Activated T-cell treated with anti-CD3 and anti-CD28 coated beads, Interleukin-2, amount 50 U/mL, for 24 hours (primary cell): Measurements from ENCODE around the gene GIMD1.
"Not testable (repeated sequence)": the region's sequence is repeated elsewhere in the genome, so short reads cannot be mapped to it uniquely, and the experiment has no call there.

Experiments used
- DNase-seq: peaks from one replicate; pipeline ENCODE4 v3.0.0-alpha.2; 2020
- H3K27ac Mint-ChIP-seq: 2 replicates; pipeline ENCODE4 v1.8.0; 2020; ENCODE audit warnings: mild to moderate bottlenecking, mixed read lengths
- H3K27me3 Mint-ChIP-seq: 2 replicates; pipeline ENCODE4 v1.8.0; 2020; ENCODE audit warnings: mixed read lengths
- H3K36me3 Mint-ChIP-seq: 2 replicates; pipeline ENCODE4 v1.8.0; 2020; ENCODE audit warnings: low read depth, mixed read lengths
- H3K4me1 Mint-ChIP-seq: 2 replicates; pipeline ENCODE4 v1.8.0; 2020; ENCODE audit warnings: low read depth, mixed read lengths
- H3K4me3 Mint-ChIP-seq: 2 replicates; pipeline ENCODE4 v1.8.0; 2020; ENCODE audit warnings: mild to moderate bottlenecking, moderate library complexity, mixed read lengths
- H3K9me3 Mint-ChIP-seq: 2 replicates; pipeline ENCODE4 v1.8.0; 2020; ENCODE audit warnings: mixed read lengths

The GIMD1 gene

DNA sequence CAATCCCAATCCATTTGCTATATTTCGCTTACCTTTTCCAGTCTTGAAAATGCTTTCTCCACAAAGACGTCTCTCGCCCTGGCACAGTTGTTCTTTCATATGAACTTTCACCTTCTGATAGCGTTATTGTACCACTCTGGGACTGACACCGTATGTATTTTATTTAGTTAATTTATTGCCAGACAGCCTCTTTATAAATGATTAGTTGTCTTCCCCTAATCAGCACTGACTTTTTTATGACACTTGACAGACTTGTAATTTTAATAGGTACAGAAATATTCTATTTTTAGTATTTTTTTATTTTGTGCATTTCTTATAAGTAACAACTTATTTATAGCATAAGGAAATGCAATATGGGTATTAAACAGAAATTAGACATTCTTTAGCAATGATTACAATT, at the start of gene GIMD1:
GIMD1 (minus strand) TSS at position 101 of the 400 bp plus-strand sequence. CDS start 1,343 bp downstream, outside the sequence.
- Mint-ChIP-seq H3K27ac (no peak within 1 kb of the TSS), H3K4me1 (no peaks in the 10 kb centered on the region), H3K4me3 (no peak within 1 kb of the TSS), H3K27me3 (peaks cover 24% of the 10 kb centered on the region), H3K36me3 (no peaks in the 10 kb centered on the region), H3K9me3 (no peaks in the 10 kb centered on the region)
- DNase-seq: no peak

DNA sequence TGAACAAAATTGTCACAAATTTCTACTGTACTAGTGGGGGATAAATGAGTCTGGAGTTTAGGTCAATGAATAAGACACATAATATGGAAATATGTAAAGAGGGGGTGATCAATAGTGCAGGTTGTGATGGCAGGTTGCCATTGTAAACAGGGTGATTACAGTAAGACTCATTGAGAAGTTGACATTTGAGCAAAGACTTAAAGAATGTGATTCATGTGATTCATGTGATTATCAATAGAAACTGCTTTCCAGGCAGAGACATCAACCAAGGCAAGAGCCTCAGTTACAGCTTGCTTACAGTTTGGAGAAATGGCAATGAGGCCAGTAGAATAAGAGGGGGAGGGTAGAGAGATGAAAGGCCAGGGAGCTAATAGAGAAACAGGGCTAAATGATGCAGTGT, 45.8 kb upstream of the GIMD1 start:
- Mint-ChIP-seq H3K9me3 (no peaks in the 10 kb centered on the region), H3K4me3 (no peak overlapping the region), H3K36me3 (no peaks in the 10 kb centered on the region), H3K27me3 (peaks cover 4% of the 10 kb centered on the region), H3K4me1 (no peaks in the 10 kb centered on the region), H3K27ac (no peak overlapping the region)
- no peak for DNase-seq

DNA sequence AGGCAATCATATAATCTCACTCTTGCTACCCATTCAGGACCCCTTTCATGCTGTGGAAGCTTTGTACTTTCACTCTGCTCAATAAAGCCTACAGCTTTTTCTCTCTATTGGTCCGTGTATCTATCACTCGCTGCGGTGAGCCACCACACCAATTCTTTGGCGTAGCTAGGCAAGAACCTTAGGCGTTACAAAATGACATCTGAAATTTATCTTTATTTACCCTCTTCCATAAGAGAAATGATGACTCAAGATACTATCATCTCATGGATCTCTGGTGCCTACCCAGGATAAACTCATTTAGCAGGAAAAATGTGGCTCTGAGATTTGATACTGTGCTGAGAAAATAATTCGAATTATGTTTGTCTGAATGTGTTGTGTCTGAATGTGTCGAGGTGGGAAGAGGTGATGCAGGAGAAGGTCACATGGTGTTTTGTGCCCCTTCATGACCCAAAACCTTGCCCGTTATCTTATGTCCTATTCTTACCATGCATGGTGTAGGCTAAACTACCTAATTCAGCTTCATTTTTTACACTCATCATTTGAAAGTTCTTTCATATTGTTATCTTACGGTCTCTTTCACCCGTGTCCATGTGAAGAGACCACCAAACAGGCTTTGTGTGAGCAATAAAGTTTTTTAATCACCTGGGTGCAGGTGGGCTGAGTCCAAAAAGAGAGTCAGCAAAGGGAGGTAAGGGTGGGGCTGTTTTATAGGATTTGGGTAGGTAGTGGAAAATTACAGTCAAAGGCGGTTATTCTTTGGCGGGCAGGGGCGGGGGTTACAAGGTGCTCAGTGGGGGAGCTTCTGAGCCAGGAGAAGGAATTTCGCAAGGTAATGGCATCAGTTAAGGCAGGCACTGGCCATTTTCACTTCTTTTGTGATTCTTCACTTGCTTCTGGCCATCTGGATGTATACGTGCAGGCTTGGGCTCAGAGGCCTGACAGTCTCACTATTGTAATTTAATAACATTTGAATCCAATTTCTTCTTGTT, 41.6 kb upstream of the GIMD1 start:
- H3K27me3 Mint-ChIP-seq: no peaks in the 10 kb centered on the region
- H3K4me1 Mint-ChIP-seq: no peaks in the 10 kb centered on the region
- no peak overlapping the region for H3K27ac Mint-ChIP-seq
- no peak overlapping the region for H3K4me3 Mint-ChIP-seq
- H3K9me3 Mint-ChIP-seq: peaks cover 4% of the 10 kb centered on the region
- DNase-seq: no peak
- no peaks in the 10 kb centered on the region for H3K36me3 Mint-ChIP-seq

DNA sequence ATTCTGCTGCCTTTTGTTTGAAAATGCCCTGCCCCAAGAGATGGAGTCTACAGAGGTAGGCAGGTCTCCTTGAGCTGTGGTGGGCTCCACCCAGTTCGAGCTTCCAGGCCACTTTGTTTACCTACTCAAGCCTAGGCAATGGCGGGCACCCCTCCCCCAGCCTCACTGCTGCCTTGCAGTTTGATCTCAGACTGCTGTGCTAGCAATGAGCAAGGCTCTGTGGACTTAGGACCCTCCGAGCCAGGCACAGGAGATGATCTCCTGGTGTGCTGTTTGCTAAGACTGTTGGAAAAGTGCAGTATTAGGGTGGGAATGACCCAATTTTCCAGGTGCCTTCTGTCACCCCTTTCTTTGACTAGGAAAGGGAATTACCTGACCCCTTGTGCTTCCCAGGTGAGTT, 39.4 kb upstream of the GIMD1 start:
- H3K4me1 Mint-ChIP-seq, H3K27me3 Mint-ChIP-seq, H3K27ac Mint-ChIP-seq, DNase-seq, H3K4me3 Mint-ChIP-seq, H3K9me3 Mint-ChIP-seq, H3K36me3 Mint-ChIP-seq: not testable (repeated sequence)

DNA sequence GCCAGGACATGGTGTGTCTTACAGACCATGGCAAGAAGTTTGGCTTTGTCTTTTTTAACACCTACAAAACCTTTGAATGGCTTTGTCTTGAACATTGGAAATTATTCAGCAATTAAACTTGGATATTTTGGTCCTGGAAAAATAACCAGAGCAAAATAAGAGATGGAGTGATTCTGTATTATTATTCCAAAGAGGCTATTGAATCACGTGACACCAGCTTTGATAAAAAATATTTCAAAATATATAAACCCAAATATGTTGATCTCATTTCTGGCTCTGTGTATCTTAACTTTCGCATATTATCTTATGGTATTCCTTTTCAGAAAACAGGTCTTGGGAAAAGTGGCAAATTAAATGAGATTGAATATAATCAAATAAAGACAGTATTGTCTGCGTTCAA, 32.6 kb upstream of the GIMD1 start:
- no peak overlapping the region for H3K4me3 Mint-ChIP-seq
- no peaks in the 10 kb centered on the region for H3K4me1 Mint-ChIP-seq
- no peaks in the 10 kb centered on the region for H3K36me3 Mint-ChIP-seq
- no peak overlapping the region for H3K27ac Mint-ChIP-seq
- H3K27me3 Mint-ChIP-seq: no peaks in the 10 kb centered on the region
- H3K9me3 Mint-ChIP-seq: peaks cover 12% of the 10 kb centered on the region
- no peak for DNase-seq

DNA sequence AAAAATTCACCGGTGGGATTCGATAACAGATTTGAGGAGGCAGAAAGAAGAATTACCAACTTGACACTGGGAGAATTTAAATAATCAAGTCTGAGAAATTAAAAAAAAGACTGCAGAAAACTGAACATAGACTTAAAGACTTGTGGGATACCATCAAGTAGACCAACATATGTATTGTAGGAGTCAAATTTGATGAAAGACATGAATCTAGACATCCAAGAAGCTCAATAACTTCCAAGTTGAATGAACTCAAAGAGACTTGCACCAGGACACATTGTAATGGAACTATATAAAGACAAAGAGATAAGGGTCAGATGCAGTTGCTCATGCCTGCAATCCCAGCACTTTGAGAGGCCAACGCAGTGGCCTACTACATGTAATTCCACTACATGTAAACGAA, 30.3 kb upstream of the GIMD1 start:
- not testable (repeated sequence) for H3K27ac Mint-ChIP-seq, H3K4me1 Mint-ChIP-seq, H3K4me3 Mint-ChIP-seq, H3K27me3 Mint-ChIP-seq, H3K36me3 Mint-ChIP-seq, DNase-seq
- H3K9me3 Mint-ChIP-seq: peaks cover 25% of the 10 kb centered on the region

DNA sequence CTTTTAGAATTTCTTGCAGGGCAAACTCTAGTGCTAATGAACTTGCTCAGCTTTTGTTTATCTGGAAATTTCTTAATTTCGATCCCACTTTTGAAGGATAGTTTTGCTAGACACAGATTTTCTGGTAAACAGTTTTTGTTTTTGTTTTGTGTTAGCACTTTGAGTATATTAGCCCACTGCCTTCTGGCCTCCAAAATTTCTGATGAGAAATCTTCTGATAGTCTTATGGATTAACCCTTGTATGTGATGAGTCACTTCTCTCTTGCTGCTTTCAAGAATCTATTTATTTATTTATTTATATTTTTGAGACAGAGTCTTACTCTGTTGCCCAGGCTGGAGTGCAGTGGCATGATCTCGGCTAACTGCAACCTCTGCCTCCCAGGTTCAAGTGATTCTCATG, 27.0 kb upstream of the GIMD1 start:
- Mint-ChIP-seq H3K4me1 (no peaks in the 10 kb centered on the region), H3K36me3 (no peaks in the 10 kb centered on the region), H3K9me3 (peaks cover 24% of the 10 kb centered on the region), H3K27ac (no peak overlapping the region), H3K4me3 (no peak overlapping the region), H3K27me3 (peaks cover 4% of the 10 kb centered on the region)
- DNase-seq: no peak

DNA sequence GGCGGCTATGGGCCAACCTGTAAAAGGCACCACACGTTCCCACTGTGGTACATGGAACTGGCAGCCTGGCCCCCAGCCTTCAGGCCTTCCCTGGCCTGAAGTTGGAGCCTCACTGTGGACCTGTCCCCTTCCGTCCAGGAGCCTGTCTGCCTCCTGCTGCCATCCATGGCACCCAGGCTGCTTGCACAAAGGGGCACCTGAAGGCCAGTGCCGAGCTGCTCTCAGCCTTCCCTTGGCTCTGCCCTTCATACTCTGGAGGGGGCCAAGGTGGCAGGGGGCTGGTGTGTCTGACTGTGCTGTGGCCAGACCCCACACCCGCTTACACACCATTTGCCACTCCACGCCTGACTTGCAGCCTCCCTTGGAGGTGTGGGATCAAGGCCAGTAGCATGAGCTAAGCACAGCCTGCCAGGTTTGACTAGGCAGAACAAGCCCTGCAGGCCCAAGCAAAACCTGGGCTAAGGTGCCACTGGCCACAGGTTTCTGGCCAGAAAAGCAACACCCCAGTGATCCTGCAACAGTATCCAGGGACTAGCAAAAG, 17.3 kb upstream of the GIMD1 start:
- Mint-ChIP-seq H3K27me3 (peaks cover 3% of the 10 kb centered on the region), H3K4me1 (no peaks in the 10 kb centered on the region), H3K27ac (no peak overlapping the region), H3K9me3 (no peaks in the 10 kb centered on the region), H3K36me3 (no peaks in the 10 kb centered on the region), H3K4me3 (no peak overlapping the region)
- no peak for DNase-seq

DNA sequence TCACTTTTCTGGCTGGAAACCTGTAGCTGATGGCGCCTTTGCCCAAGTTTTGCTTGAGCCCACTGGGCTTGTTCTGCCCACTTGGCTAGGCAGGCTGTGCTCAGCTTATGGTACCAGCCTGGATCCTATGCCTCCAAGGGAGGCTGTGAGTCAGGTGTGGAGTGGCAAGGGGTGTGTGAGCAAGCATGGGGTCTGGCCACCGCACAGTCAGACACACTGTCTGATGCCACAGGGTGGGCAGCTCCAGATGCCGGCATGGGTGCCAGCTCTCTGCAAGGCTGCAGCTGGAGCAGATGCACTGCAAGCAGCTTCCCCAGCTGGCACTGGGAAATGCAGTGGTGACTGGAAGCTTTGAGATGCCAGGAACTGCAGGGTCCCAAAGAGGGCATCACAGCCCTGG, 16.3 kb upstream of the GIMD1 start:
- H3K27me3 Mint-ChIP-seq: peaks cover 3% of the 10 kb centered on the region
- H3K4me3 Mint-ChIP-seq: no peak overlapping the region
- H3K36me3 Mint-ChIP-seq: no peaks in the 10 kb centered on the region
- no peak for DNase-seq
- no peaks in the 10 kb centered on the region for H3K9me3 Mint-ChIP-seq
- no peak overlapping the region for H3K27ac Mint-ChIP-seq
- no peaks in the 10 kb centered on the region for H3K4me1 Mint-ChIP-seq

DNA sequence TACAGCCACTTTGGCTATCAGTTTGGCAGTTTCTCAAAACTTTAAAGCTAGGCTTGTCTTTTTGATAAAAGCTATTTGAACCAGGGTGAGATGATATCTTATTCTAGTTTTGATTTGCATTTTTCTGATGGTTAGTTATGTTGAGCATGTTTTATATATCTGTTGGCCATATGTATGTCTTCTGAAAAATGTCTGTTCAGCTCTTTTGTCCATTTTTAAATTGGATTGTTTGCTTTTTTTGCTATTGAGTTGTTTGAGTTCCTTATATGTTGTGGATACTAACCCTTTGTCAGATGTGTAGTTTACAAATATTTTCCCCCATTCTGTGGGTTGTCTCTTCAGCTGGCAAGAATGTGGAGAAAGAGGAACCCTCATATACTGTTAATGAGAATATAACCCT, 11.6 kb upstream of the GIMD1 start:
- Mint-ChIP-seq H3K4me1 (no peaks in the 10 kb centered on the region), H3K4me3 (no peak overlapping the region), H3K9me3 (no peaks in the 10 kb centered on the region), H3K36me3 (no peaks in the 10 kb centered on the region), H3K27ac (no peak overlapping the region), H3K27me3 (peaks cover 5% of the 10 kb centered on the region)
- no peak for DNase-seq

DNA sequence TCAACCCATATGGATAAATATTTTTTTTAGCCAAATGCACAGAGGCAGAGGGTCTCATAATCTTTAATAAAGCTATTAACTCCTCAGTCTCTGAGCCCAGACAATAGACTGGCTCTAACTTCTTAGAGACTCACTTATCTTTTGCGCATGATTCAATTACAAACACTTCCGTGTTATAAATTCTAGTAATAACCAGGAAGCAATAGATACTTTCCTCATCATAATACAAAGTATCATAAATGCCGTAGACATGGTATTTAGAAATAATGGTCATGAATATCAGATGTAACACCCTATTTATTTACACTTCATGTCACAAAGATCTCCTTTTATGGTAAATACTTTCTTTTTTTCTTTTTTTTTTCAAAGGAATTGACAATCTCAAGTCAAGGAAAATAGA, 4.4 kb upstream of the GIMD1 start:
- no peaks in the 10 kb centered on the region for H3K4me1 Mint-ChIP-seq
- no peak for DNase-seq
- no peaks in the 10 kb centered on the region for H3K9me3 Mint-ChIP-seq
- H3K4me3 Mint-ChIP-seq: no peak overlapping the region
- H3K27me3 Mint-ChIP-seq: peaks cover 23% of the 10 kb centered on the region
- H3K36me3 Mint-ChIP-seq: no peaks in the 10 kb centered on the region
- no peak overlapping the region for H3K27ac Mint-ChIP-seq

DNA sequence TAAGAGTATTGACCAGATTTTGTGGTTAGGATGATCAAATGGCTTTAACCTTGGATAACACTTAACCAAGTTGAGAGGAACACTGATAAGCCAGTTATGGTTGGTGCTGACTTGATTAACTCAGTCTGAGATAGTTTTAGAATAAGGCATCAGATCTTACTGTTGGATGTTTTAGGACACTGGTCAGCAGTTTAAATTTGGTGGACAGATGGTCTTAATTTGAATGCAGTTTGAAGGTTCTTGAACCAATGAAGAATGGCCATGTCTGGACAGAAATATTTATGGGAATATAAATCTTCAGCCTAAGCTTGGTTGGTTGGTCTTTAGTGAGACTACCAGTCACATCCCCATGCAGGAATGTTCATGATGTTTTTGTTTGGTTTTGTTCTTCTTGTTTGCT, 2.6 kb upstream of the GIMD1 start:
- no peaks in the 10 kb centered on the region for H3K9me3 Mint-ChIP-seq
- H3K4me3 Mint-ChIP-seq: no peak overlapping the region
- H3K27me3 Mint-ChIP-seq: peaks cover 31% of the 10 kb centered on the region
- no peaks in the 10 kb centered on the region for H3K4me1 Mint-ChIP-seq
- H3K27ac Mint-ChIP-seq: no peak overlapping the region
- H3K36me3 Mint-ChIP-seq: no peaks in the 10 kb centered on the region
- DNase-seq: no peak

DNA sequence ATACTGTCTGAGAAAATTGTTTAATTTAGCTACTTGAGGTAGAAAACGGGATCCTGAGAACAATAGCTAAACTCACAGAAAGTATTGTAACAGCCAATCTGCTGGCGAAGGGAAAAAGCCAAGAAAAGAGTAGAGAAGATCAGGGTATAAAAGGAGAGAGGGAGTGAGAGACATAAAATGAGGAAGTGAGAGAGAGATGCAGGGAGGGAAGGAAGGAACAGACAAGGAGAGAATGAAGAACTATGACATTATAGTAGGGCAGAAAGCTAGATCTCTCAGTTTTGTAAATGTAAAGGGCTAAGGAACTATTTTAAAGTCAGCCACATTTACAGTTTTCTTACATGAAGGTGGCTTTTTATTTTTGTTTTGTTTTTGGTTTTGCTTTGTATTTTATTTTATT, 1.6 kb upstream of the GIMD1 start:
- no peak for DNase-seq
- Mint-ChIP-seq H3K36me3 (no peaks in the 10 kb centered on the region), H3K4me1 (no peaks in the 10 kb centered on the region), H3K4me3 (no peak overlapping the region), H3K27me3 (peaks cover 28% of the 10 kb centered on the region), H3K9me3 (no peaks in the 10 kb centered on the region), H3K27ac (no peak overlapping the region)

DNA sequence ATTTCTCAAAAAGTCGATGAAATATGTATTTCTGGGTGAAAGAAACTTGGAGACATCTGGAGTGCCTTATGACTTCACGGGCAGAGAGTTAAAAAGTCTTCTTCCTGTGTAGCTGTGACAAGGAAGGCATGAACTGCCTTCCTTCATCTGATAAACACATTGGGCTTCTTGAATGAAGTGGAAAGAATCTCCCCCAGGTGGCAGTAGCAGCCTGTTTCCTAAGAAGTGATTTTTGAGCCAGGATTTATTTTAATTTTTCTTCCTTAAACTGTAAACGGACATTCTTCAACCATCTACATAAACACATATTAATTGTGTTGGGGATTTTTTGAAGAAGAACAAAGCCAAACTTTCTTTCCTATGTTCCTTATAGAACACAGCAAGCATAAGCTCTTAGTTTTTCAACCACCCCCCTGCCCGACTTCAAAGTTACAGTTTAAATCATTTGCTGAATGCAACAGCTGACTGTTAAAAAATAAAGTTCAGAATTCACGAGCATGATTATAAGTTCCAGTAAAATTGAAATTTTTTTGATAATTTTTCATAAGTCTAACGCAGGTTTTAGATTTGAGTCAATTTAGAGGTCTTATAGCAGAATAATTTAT, 980 bp upstream of the GIMD1 start:
- Mint-ChIP-seq H3K36me3 (no peaks in the 10 kb centered on the region), H3K4me3 (no peak overlapping the region), H3K27ac (no peak overlapping the region), H3K4me1 (no peaks in the 10 kb centered on the region), H3K27me3 (peaks cover 28% of the 10 kb centered on the region), H3K9me3 (no peaks in the 10 kb centered on the region)
- DNase-seq: no peak

DNA sequence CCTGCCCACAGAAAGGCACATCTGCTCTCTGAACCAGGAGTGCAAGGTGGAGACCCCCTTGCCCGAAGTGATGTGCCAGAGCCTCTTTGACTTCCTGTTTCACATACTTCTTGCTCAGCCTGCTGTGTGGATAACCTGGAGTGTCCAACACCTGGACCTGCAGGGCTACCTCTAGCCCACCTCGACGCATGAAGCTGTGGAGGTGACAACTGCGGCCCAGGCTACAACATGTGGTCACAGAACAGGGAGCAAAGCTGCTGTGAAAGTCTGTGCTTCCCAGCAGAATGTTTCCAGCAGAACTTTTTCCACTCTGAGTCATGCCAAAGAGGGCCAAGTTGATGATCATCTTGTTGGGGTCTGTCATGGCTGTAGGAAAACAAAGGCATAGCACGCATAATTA, 1.5 kb downstream of the GIMD1 start:
- peaks cover 20% of the 10 kb centered on the region for H3K27me3 Mint-ChIP-seq
- no peak for DNase-seq
- H3K36me3 Mint-ChIP-seq: no peaks in the 10 kb centered on the region
- H3K4me3 Mint-ChIP-seq: no peak overlapping the region
- no peaks in the 10 kb centered on the region for H3K4me1 Mint-ChIP-seq
- H3K9me3 Mint-ChIP-seq: no peaks in the 10 kb centered on the region
- no peak overlapping the region for H3K27ac Mint-ChIP-seq
